ENCODE results near the gene NCS1.

Gene NCS1

GRCh38 chr9:130198501-130199179, 26.4 kb downstream of the NCS1 start:
- Histone ChIP-seq H3K9me3 (no peaks in the 10 kb centered on the region), H3K27me3 (peaks cover 8% of the 10 kb centered on the region), H3K4me1 (ENCODE audit: control insufficient read depth in 1 of 2, insufficient read depth in 1 of 2, low read depth in 1 of 2, low read length in 1 of 2) (no peaks in the 10 kb centered on the region), H3K27ac (no peak overlapping the region), H3K36me3 (no peaks in the 10 kb centered on the region), H3K4me3 (ENCODE audit: low read depth in 1 of 2, low read length in 1 of 2) (no peak overlapping the region)
- no peak for TF ChIP-seq CTCF (IDR thresholded peaks at IDR 0.05)

- Histone ChIP-seq H3K36me3 (no peaks in the 10 kb centered on the region), H3K27ac (no peak overlapping the region), H3K9me3 (no peaks in the 10 kb centered on the region), H3K27me3 (no peaks in the 10 kb centered on the region), H3K4me1 (ENCODE audit: control insufficient read depth in 1 of 2, insufficient read depth in 1 of 2, low read depth in 1 of 2, low read length in 1 of 2) (no peaks in the 10 kb centered on the region), H3K4me3 (ENCODE audit: low read depth in 1 of 2, low read length in 1 of 2) (no peak overlapping the region)
- TF ChIP-seq CTCF (IDR thresholded peaks at IDR 0.05), result no peak
Observed at GRCh38 chr9:130199605-130200004, 27.4 kb downstream of the NCS1 start.

- no peak overlapping the region for H3K4me3 ChIP-seq (ENCODE audit: low read depth in 1 of 2, low read length in 1 of 2)
- H3K9me3 ChIP-seq, result no peaks in the 10 kb centered on the region
- no peak for TF ChIP-seq CTCF (IDR thresholded peaks at IDR 0.05)
- no peaks in the 10 kb centered on the region for H3K36me3 ChIP-seq
- no peaks in the 10 kb centered on the region for H3K27me3 ChIP-seq
- H3K4me1 ChIP-seq (ENCODE audit: control insufficient read depth in 1 of 2, insufficient read depth in 1 of 2, low read depth in 1 of 2, low read length in 1 of 2), result no peaks in the 10 kb centered on the region
- no peak overlapping the region for H3K27ac ChIP-seq
Observed at GRCh38 chr9:130200038-130200849, 28.0 kb downstream of the NCS1 start.

GRCh38 chr9:130201399-130201873, 29.2 kb downstream of the NCS1 start:
- no peak for TF ChIP-seq CTCF (IDR thresholded peaks at IDR 0.05)
- H3K4me3 ChIP-seq (ENCODE audit: low read depth in 1 of 2, low read length in 1 of 2), result no peak overlapping the region
- no peaks in the 10 kb centered on the region for H3K4me1 ChIP-seq (ENCODE audit: control insufficient read depth in 1 of 2, insufficient read depth in 1 of 2, low read depth in 1 of 2, low read length in 1 of 2)
- H3K9me3 ChIP-seq, result no peaks in the 10 kb centered on the region
- no peaks in the 10 kb centered on the region for H3K27me3 ChIP-seq
- H3K27ac ChIP-seq, result no peak overlapping the region
- H3K36me3 ChIP-seq, result no peaks in the 10 kb centered on the region

- Histone ChIP-seq H3K36me3 (no peaks in the 10 kb centered on the region), H3K27me3 (no peaks in the 10 kb centered on the region), H3K27ac (no peak overlapping the region), H3K9me3 (no peaks in the 10 kb centered on the region), H3K4me3 (ENCODE audit: low read depth in 1 of 2, low read length in 1 of 2) (no peak overlapping the region), H3K4me1 (ENCODE audit: control insufficient read depth in 1 of 2, insufficient read depth in 1 of 2, low read depth in 1 of 2, low read length in 1 of 2) (no peaks in the 10 kb centered on the region)
- TF ChIP-seq CTCF (IDR thresholded peaks at IDR 0.05), result no peak
Observed at GRCh38 chr9:130201974-130202373, 29.8 kb downstream of the NCS1 start.

Data from neutrophil (primary cell).